Liver (tissue), 9 donors: Measurements from ENCODE around the gene PIEZO1. TPM values are rescaled to one million over a fixed set of nuclear protein-coding genes. Genes with fewer than 3 reads are reported as not detected.
A peak's percentile ranks its signal among the peaks of the same experiment; 100 is the strongest.

Experiments used
- DNase-seq: peaks from one replicate; pipeline ENCODE4 v3.0.0-alpha.2; 2017; ENCODE audit warnings: low spot score
- H3K27ac ChIP-seq, 2 donors: one replicate each; pipeline ENCODE4 v1.7.0; 2013; ENCODE audit warnings: inconsistent platforms in 2 of 2, low read length in 2 of 2, control low read depth in 1 of 2, low read depth in 1 of 2, mild to moderate bottlenecking in 1 of 2
- H3K27me3 ChIP-seq, 4 donors: one replicate each; pipeline versions ENCODE4 v1.6.1 to v1.7.0; 2013; ENCODE audit warnings: low read length in 3 of 4, inconsistent platforms in 1 of 4, mild to moderate bottlenecking in 1 of 4, moderate library complexity in 1 of 4; ENCODE audit not compliant: control insufficient read depth in 4 of 4, insufficient read depth in 4 of 4
- H3K36me3 ChIP-seq, 4 donors: one replicate each; pipeline versions ENCODE4 v1.6.1 to v1.7.0; 2013; ENCODE audit warnings: low read length in 3 of 4, mild to moderate bottlenecking in 3 of 4, low read depth in 1 of 4, moderate library complexity in 1 of 4; ENCODE audit not compliant: control insufficient read depth in 4 of 4, insufficient read depth in 3 of 4
- H3K4me1 ChIP-seq, 4 donors: one replicate each; pipeline versions ENCODE4 v1.6.1 to v1.7.0; 2013; ENCODE audit warnings: low read length in 3 of 4, mild to moderate bottlenecking in 3 of 4, moderate library complexity in 1 of 4; ENCODE audit not compliant: control insufficient read depth in 4 of 4, insufficient read depth in 4 of 4
- H3K4me3 ChIP-seq, 3 donors: one replicate each; pipeline versions ENCODE4 v1.6.1 to v1.7.0; 2013; ENCODE audit warnings: low read length in 3 of 3, control low read depth in 1 of 3, low read depth in 1 of 3, mild to moderate bottlenecking in 1 of 3
- H3K9ac ChIP-seq, 2 donors: one replicate each; pipeline ENCODE4 v1.7.0; 2013; ENCODE audit warnings: low read length in 2 of 2, mild to moderate bottlenecking in 2 of 2, moderate library complexity in 2 of 2, control low read depth in 1 of 2, low read depth in 1 of 2
- H3K9me3 ChIP-seq, 4 donors: one replicate each; pipeline versions ENCODE4 v1.6.1 to v1.7.0; 2013; ENCODE audit warnings: low read length in 3 of 4; ENCODE audit not compliant: control insufficient read depth in 4 of 4
- CTCF ChIP-seq: fragments of 150-350 bp; IDR thresholded peaks from 2 replicates; pipeline ENCODE4 v1.5.1; 2017; ENCODE audit warnings: improper control_type of control experiment, low read depth, low read length; ENCODE audit not compliant: missing input control
- EGR1 ChIP-seq, 2 donors: IDR thresholded peaks; 2 replicates each; pipeline ENCODE4 v1.6.1; 2016 to 2018; ENCODE audit warnings: antibody characterized with exemption in 2 of 2, low read depth in 2 of 2
- FOXA1 ChIP-seq: IDR thresholded peaks from 2 replicates; pipeline ENCODE4 v1.6.1; 2016; ENCODE audit warnings: antibody characterized with exemption
- GABPA ChIP-seq, 2 donors: IDR thresholded peaks in 1 of 2; conservative IDR thresholded peaks in 1 of 2; 2 replicates each; pipeline ENCODE4 v1.6.1; 2016; ENCODE audit warnings: antibody characterized with exemption in 2 of 2, mild to moderate bottlenecking in 1 of 2, moderate library complexity in 1 of 2
- HNF4A ChIP-seq, 2 donors: conservative IDR thresholded peaks; 2 replicates each; pipeline ENCODE4 v1.6.1; 2016; ENCODE audit warnings: antibody characterized with exemption in 2 of 2, mild to moderate bottlenecking in 2 of 2
- NR2F2 ChIP-seq: IDR thresholded peaks from 2 replicates; pipeline ENCODE4 v1.6.1; 2016; ENCODE audit warnings: antibody characterized with exemption
- RAD21 ChIP-seq, 2 donors: IDR thresholded peaks; 2 replicates each; pipeline ENCODE4 v1.6.1; 2016; ENCODE audit warnings: antibody characterized with exemption in 2 of 2, mild to moderate bottlenecking in 2 of 2
- REST ChIP-seq: IDR thresholded peaks from 2 replicates; pipeline ENCODE4 v1.6.1; 2016; ENCODE audit warnings: antibody characterized with exemption, mild to moderate bottlenecking
- RXRA ChIP-seq, 2 donors: IDR thresholded peaks; 2 replicates each; pipeline ENCODE4 v1.6.1; 2017 to 2018; ENCODE audit warnings: antibody characterized with exemption in 2 of 2, mild to moderate bottlenecking in 1 of 2
- SP1 ChIP-seq: IDR thresholded peaks from 2 replicates; pipeline ENCODE4 v1.6.1; 2018; ENCODE audit warnings: antibody characterized with exemption, mild to moderate bottlenecking
- TAF1 ChIP-seq: conservative IDR thresholded peaks from 2 replicates; pipeline ENCODE4 v1.6.1; 2016; ENCODE audit warnings: antibody characterized with exemption, mild to moderate bottlenecking
- WGBS: extraction: QIAGEN DNeasy Blood & Tissue Kit; methylation state at CpG from one replicate; pipeline ENCODE4 v1.1.7; 2013; 5-methylcytosine and 5-hydroxymethylcytosine counted together
- polyA plus RNA-seq, 2 donors: library from polyadenylated mRNA; stranded (reverse) in 1 of 2; unstranded in 1 of 2; fragments of 200-250 nt in 1 of 2; fragments of >200 nt in 1 of 2; fragmentation: Nextera tagmentation in 1 of 2; extraction: Ambion mirVana in 1 of 2; gene quantifications; one replicate each; pipeline versions ENCODE4 v1.2.1 to v1.2.3, GENCODE V29; 2013 to 2015
- total RNA-seq, 2 donors: library from RNA; depleted of rRNA; stranded (reverse); fragments of >200 nt; gene quantifications; one replicate each; pipeline ENCODE4 v1.2.3, GENCODE V29; 2014
- TF ChIP-seq, protein P1 (sequence below): IDR thresholded peaks from 2 replicates; pipeline ENCODE4 v1.6.1; 2016; ENCODE audit warnings: antibody characterized with exemption
- TF ChIP-seq, protein P2 (sequence below): IDR thresholded peaks from 2 replicates; pipeline ENCODE4 v1.6.1; 2016; ENCODE audit warnings: antibody characterized with exemption
- donor health status: healthy.
- donor health status: healthy.
- donor health status: healthy.
- donor health status: healthy.
- donor health status: healthy.

PIEZO1 gene
- total and polyA plus RNA-seq, 4 donors, result 15.3 to 74.7 (median 59.2) TPM

GRCh38 chr16:88783391-88784073 lies 1.5 kb downstream of the PIEZO1 start:
- no peak for DNase-seq
- H3K4me1 ChIP-seq, result peaks cover 19 to 69% (median 46%) of the 10 kb centered on the region in 4 donors

DNA sequence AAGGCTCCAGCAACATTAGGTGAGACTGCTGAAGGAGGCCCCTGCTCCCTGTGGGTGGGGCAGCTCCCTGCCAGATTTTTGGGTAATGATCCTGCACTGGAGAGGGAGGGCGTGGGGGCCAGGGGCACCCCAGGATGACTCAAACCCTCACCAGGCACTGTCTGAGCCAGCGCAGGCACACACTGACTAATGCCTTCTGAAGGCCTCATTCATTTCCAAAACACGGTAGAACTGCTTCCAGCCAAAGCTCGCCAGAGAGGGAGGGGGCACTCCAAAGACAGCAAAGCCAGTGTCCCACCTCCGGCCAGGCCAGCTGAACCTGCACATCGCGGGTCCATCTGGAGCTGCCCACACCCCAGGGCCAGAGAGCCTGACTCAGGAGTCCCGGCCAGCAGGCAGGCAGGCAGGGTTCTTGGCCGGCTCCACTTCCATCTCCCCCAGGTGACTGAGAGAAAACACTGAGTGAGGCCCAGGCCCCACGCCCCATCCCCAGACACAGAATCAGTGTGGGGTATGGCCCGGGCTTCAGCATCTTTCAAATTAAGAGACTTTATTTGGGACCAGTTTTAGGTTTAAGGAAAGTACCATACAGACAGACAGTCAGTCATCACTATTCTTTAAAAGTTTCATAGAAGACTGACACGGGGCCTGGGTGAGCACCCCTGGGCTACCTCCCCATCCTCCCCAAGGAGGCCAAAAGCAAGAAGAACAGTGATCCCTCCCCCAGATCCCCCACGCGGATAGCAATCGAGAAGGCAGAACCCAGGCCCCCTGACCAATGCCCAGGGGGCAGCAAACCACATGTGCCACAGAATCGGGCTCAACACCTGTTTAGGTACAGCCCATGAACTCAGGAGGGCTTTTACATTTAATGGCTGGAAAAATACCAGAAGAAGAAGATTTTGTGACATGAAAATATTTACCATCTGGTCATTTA lies 2.3 kb downstream of the PIEZO1 start:
- Histone ChIP-seq H3K36me3 (no peaks in the 10 kb centered on the region), H3K4me3 (peak overlapping the region in 1 of 3 donors; percentile 24), H3K4me1 (peaks cover 19 to 64% (median 41%) of the 10 kb centered on the region in 4 donors), H3K27me3 (no peaks in the 10 kb centered on the region), H3K27ac (peak overlapping the region; percentile 50 to 90), H3K9ac (peak overlapping the region; percentile 6 to 49), H3K9me3 (no peaks in the 10 kb centered on the region)
- whole genome bisulfite sequencing, result 76% methylated on average over 16 of the region's 16 CpGs
- DNase-seq, result peak; percentile 36
- TF ChIP-seq REST, result no peak
- TF ChIP-seq NR2F2, result no peak
- TF ChIP-seq SP1, result no peak
- TF ChIP-seq FOXA1, result no peak
- TF ChIP-seq EGR1 (IDR thresholded peaks at IDR 0.05; ENCODE audit: low read depth in 2 of 2), result no peak
- TF ChIP-seq, protein P1, sequence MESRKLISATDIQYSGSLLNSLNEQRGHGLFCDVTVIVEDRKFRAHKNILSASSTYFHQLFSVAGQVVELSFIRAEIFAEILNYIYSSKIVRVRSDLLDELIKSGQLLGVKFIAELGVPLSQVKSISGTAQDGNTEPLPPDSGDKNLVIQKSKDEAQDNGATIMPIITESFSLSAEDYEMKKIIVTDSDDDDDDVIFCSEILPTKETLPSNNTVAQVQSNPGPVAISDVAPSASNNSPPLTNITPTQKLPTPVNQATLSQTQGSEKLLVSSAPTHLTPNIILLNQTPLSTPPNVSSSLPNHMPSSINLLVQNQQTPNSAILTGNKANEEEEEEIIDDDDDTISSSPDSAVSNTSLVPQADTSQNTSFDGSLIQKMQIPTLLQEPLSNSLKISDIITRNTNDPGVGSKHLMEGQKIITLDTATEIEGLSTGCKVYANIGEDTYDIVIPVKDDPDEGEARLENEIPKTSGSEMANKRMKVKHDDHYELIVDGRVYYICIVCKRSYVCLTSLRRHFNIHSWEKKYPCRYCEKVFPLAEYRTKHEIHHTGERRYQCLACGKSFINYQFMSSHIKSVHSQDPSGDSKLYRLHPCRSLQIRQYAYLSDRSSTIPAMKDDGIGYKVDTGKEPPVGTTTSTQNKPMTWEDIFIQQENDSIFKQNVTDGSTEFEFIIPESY, result no peak
- no peak for TF ChIP-seq CTCF
- TF ChIP-seq TAF1, result no peak
- TF ChIP-seq, protein P2, sequence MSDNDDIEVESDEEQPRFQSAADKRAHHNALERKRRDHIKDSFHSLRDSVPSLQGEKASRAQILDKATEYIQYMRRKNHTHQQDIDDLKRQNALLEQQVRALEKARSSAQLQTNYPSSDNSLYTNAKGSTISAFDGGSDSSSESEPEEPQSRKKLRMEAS, result no peak

More at GRCh38 chr16:88783391-88784073, 1.5 kb downstream of the PIEZO1 start:
- Histone ChIP-seq H3K36me3 (no peaks in the 10 kb centered on the region), H3K27me3 (no peaks in the 10 kb centered on the region), H3K9ac (peak overlapping the region; percentile 5 to 24), H3K9me3 (no peaks in the 10 kb centered on the region), H3K4me3 (peak overlapping the region; percentile 24 to 91 (median 57)), H3K27ac (peak overlapping the region; percentile 50 to 90)
- WGBS, result 34% methylated on average over 27 of the region's 27 CpGs
- peak in 1 of 2 donors; percentile 20 for TF ChIP-seq RAD21 (IDR thresholded peaks at IDR 0.05)
- peak; percentile 39 for TF ChIP-seq NR2F2
- peak in 1 of 2 donors; percentile 21 for TF ChIP-seq GABPA (IDR thresholded peaks at IDR 0.05 in 1 of 2, conservative IDR thresholded peaks at IDR 0.05 in 1 of 2)
- peak in 1 of 2 donors; percentile 35 for TF ChIP-seq HNF4A (conservative IDR thresholded peaks at IDR 0.05)
- TF ChIP-seq, protein P1, result no peak
- TF ChIP-seq FOXA1, result no peak
- peak in 1 of 2 donors; percentile 30 for TF ChIP-seq RXRA (IDR thresholded peaks at IDR 0.05)
- TF ChIP-seq CTCF, result no peak
